ENCODE results near the gene RPL13.

- TF ChIP-seq CTCF (IDR thresholded peaks at IDR 0.05) = no peak
- no peak for TF ChIP-seq EZH2 (IDR thresholded peaks at IDR 0.05)
These were observed 28.9 kb downstream of the RPL13 start for GRCh38 chr16:89589241-89589926.

Data from neural progenitor cell (in vitro differentiated cells).